ENCODE data around the gene DUSP8.

- TF ChIP-seq, protein P1, sequence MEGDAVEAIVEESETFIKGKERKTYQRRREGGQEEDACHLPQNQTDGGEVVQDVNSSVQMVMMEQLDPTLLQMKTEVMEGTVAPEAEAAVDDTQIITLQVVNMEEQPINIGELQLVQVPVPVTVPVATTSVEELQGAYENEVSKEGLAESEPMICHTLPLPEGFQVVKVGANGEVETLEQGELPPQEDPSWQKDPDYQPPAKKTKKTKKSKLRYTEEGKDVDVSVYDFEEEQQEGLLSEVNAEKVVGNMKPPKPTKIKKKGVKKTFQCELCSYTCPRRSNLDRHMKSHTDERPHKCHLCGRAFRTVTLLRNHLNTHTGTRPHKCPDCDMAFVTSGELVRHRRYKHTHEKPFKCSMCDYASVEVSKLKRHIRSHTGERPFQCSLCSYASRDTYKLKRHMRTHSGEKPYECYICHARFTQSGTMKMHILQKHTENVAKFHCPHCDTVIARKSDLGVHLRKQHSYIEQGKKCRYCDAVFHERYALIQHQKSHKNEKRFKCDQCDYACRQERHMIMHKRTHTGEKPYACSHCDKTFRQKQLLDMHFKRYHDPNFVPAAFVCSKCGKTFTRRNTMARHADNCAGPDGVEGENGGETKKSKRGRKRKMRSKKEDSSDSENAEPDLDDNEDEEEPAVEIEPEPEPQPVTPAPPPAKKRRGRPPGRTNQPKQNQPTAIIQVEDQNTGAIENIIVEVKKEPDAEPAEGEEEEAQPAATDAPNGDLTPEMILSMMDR (IDR thresholded peaks at IDR 0.05), result no peak
- TF ChIP-seq TCF12 (IDR thresholded peaks at IDR 0.05), result no peak
- TF ChIP-seq FOSL2 (IDR thresholded peaks at IDR 0.05; ENCODE audit: borderline replicate concordance, low read depth), result no peak
- no peak for TF ChIP-seq GABPA (IDR thresholded peaks at IDR 0.05; ENCODE audit: low read depth)
- TF ChIP-seq EZH2phosphoT487 (IDR thresholded peaks at IDR 0.05; ENCODE audit: borderline replicate concordance, low read depth), result no peak
- TF ChIP-seq FOXJ3 (CRISPR knock-in tag; IDR thresholded peaks at IDR 0.05), result no peak
These were observed 2.8 kb downstream of the DUSP8 start for GRCh38 chr11:1569251-1569780.
